IMR-90 (cell line): Measurements from ENCODE around the gene SRGAP3. TPM values are rescaled to one million over a fixed set of nuclear protein-coding genes. Genes with fewer than 3 reads are reported as not detected.

Experiments used
- ATAC-seq: fragments of 200-7000 bp; cut with Tn5 transposase; 2 replicates; pipeline ENCODE4 v1.9.1; 2020; ENCODE audit warnings: low read depth, mild to moderate bottlenecking, moderate library complexity
- BruUV-seq: library from RNA; stranded (reverse); fragments of 400-500 nt; replicated peaks from 2 replicates; lab custom pipeline; 2021; lab: Mats Ljungman, UMichigan
- CTCF ChIA-PET: fragments of 300-600 bp; formaldehyde crosslinking; extraction: SDS; loops from one replicate; lab custom pipeline; 2021; ENCODE audit warnings: antibody characterized with exemption; lab: Yijun Ruan, JAX
- POLR2A ChIA-PET: fragments of 300-600 bp; sonication (Branson Sonifier 250); formaldehyde crosslinking; loops from one replicate; lab custom pipeline; 2022; ENCODE audit warnings: antibody characterized with exemption; ENCODE audit not compliant: unreplicated experiment; lab: Charles Lee
- DNase-seq: peaks from one replicate; pipeline ENCODE4 v3.0.0; 2013
- H2AFZ ChIP-seq: replicated peaks from 2 replicates; pipeline ENCODE3; 2013; ENCODE audit warnings: low read length, mild to moderate bottlenecking; ENCODE audit not compliant: poor library complexity
- H2AK5ac ChIP-seq: 2 replicates; pipeline ENCODE4 v1.6.1; 2013; ENCODE audit warnings: low read depth, low read length, inconsistent platforms
- H2AK9ac ChIP-seq: replicated peaks from 2 replicates; pipeline ENCODE3; 2013; ENCODE audit warnings: mild to moderate bottlenecking, low read depth, low read length, moderate library complexity; ENCODE audit not compliant: poor library complexity
- H2BK120ac ChIP-seq: 2 replicates; pipeline ENCODE4 v1.6.1; 2013; ENCODE audit warnings: low read depth, low read length, inconsistent platforms
- H2BK15ac ChIP-seq: 3 replicates; pipeline ENCODE4 v1.6.1; 2013; ENCODE audit warnings: low read depth, low read length, inconsistent platforms
- H2BK20ac ChIP-seq: 2 replicates; pipeline ENCODE4 v1.6.1; 2013; ENCODE audit warnings: low read depth, mild to moderate bottlenecking, inconsistent platforms, low read length, moderate library complexity
- H2BK5ac ChIP-seq: 2 replicates; pipeline ENCODE4 v1.6.1; 2013; ENCODE audit warnings: mild to moderate bottlenecking, low read depth, low read length, inconsistent platforms; ENCODE audit not compliant: poor library complexity, severe bottlenecking
- H3K14ac ChIP-seq: replicated peaks from 2 replicates; pipeline ENCODE4 v1.6.1; 2013; ENCODE audit warnings: low read depth, low read length, inconsistent platforms
- H3K18ac ChIP-seq: 2 replicates; pipeline ENCODE4 v1.6.1; 2013; ENCODE audit warnings: low read depth, low read length, control low read depth
- H3K23ac ChIP-seq: 2 replicates; pipeline ENCODE4 v1.6.1; 2013; ENCODE audit warnings: low read depth, low read length, inconsistent platforms
- H3K27ac ChIP-seq: 2 replicates; pipeline ENCODE4 v1.5.1; 2013; ENCODE audit warnings: mild to moderate bottlenecking, control low read depth, low read length; ENCODE audit not compliant: insufficient read depth
- H3K27me3 ChIP-seq: 2 replicates; pipeline ENCODE4 v1.6.1; 2013; ENCODE audit warnings: low read length; ENCODE audit not compliant: control insufficient read depth, insufficient read depth
- H3K36me3 ChIP-seq: 2 replicates; pipeline ENCODE4 v1.6.1; 2013; ENCODE audit warnings: low read length, mixed read lengths; ENCODE audit not compliant: control insufficient read depth, insufficient read depth
- H3K4ac ChIP-seq: 2 replicates; pipeline ENCODE4 v1.6.1; 2013; ENCODE audit warnings: low read depth, low read length, inconsistent platforms
- H3K4me1 ChIP-seq: 2 replicates; pipeline ENCODE4 v1.6.1; 2013; ENCODE audit warnings: low read length, mixed read lengths; ENCODE audit not compliant: control insufficient read depth, insufficient read depth
- H3K4me2 ChIP-seq: 2 replicates; pipeline ENCODE4 v1.6.1; 2013; ENCODE audit warnings: low read depth, mild to moderate bottlenecking, control low read depth, low read length, moderate library complexity
- H3K4me3 ChIP-seq: 2 replicates; pipeline ENCODE4 v1.5.1; 2013; ENCODE audit warnings: low read depth, mild to moderate bottlenecking, control low read depth, low read length, moderate library complexity; ENCODE audit not compliant: insufficient read depth
- H3K56ac ChIP-seq: 2 replicates; pipeline ENCODE4 v1.6.1; 2013; ENCODE audit warnings: low read length, inconsistent platforms; ENCODE audit not compliant: insufficient read depth; ENCODE audit errors: extremely low read depth
- H3K79me1 ChIP-seq, 2 experiments: 2 replicates each; pipeline ENCODE4 v1.6.1; 2013; ENCODE audit warnings: low read length in 2 of 2, inconsistent platforms in 1 of 2, low read depth in 1 of 2
- H3K9ac ChIP-seq: 2 replicates; pipeline ENCODE4 v1.6.1; 2013; ENCODE audit warnings: low read depth, low read length, control low read depth
- H3K9me1 ChIP-seq: 2 replicates; pipeline ENCODE4 v1.6.1; 2013; ENCODE audit warnings: low read length, inconsistent platforms; ENCODE audit not compliant: insufficient read depth
- H3K9me3 ChIP-seq: 2 replicates; pipeline ENCODE4 v1.6.1; 2013; ENCODE audit warnings: low read length; ENCODE audit not compliant: control insufficient read depth, insufficient read depth
- H4K20me1 ChIP-seq: 2 replicates; pipeline ENCODE4 v1.6.1; 2013; ENCODE audit warnings: low read length, inconsistent platforms; ENCODE audit not compliant: insufficient read depth
- H4K5ac ChIP-seq: 2 replicates; pipeline ENCODE4 v1.6.1; 2013; ENCODE audit warnings: mild to moderate bottlenecking, low read depth, low read length, control low read depth
- H4K8ac ChIP-seq, 2 experiments: 2 replicates each; pipeline ENCODE4 v1.6.1; 2013; ENCODE audit warnings: low read depth in 2 of 2, low read length in 2 of 2, control low read depth in 1 of 2, inconsistent platforms in 1 of 2
- H4K91ac ChIP-seq: 2 replicates; pipeline ENCODE4 v1.6.1; 2013; ENCODE audit warnings: low read depth, low read length, inconsistent platforms; ENCODE audit not compliant: insufficient read depth
- BHLHE40 ChIP-seq: fragments of 150-350 bp; IDR thresholded peaks from 2 replicates; pipeline ENCODE4 v1.6.1; 2016; ENCODE audit warnings: mild to moderate bottlenecking, low read depth, low read length
- CHD1 ChIP-seq: IDR thresholded peaks from 2 replicates; pipeline ENCODE4 v1.6.1; 2012; ENCODE audit warnings: low read depth, low read length, improper control_type of control experiment
- FOS ChIP-seq: fragments of 150-350 bp; IDR thresholded peaks from 2 replicates; pipeline ENCODE4 v1.6.1; 2016; ENCODE audit warnings: low read depth, low read length
- MAFK ChIP-seq: IDR thresholded peaks from 2 replicates; pipeline ENCODE4 v1.6.1; 2012; ENCODE audit warnings: low read depth, low read length, improper control_type of control experiment
- MAZ ChIP-seq: IDR thresholded peaks from 2 replicates; pipeline ENCODE4 v1.6.1; 2012; ENCODE audit warnings: low read depth, mild to moderate bottlenecking, low read length, improper control_type of control experiment, moderate library complexity, borderline replicate concordance
- NFE2L2 ChIP-seq: fragments of 150-350 bp; IDR thresholded peaks from 2 replicates; pipeline ENCODE4 v1.6.1; 2016; ENCODE audit warnings: low read depth, mild to moderate bottlenecking, low read length
- RAD21 ChIP-seq: IDR thresholded peaks from 2 replicates; pipeline ENCODE4 v1.6.1; 2012; ENCODE audit warnings: low read length, improper control_type of control experiment
- RCOR1 ChIP-seq: IDR thresholded peaks from 2 replicates; pipeline ENCODE4 v1.6.1; 2012; ENCODE audit warnings: mild to moderate bottlenecking, low read length, improper control_type of control experiment; ENCODE audit not compliant: insufficient replicate concordance
- RFX5 ChIP-seq: IDR thresholded peaks from 2 replicates; pipeline ENCODE4 v1.8.0; 2012; ENCODE audit warnings: low read depth, mild to moderate bottlenecking, low read length, moderate library complexity
- SMC3 ChIP-seq: fragments of 150-350 bp; IDR thresholded peaks from 2 replicates; pipeline ENCODE4 v1.6.1; 2016; ENCODE audit warnings: low read depth, mild to moderate bottlenecking, antibody characterized with exemption, low read length, moderate library complexity
- whole genome bisulfite sequencing, 2 experiments: methylation state at CpG; one replicate each; pipeline versions ENCODE4 v1.1.5 to v1.1.7; 2013; ENCODE audit warnings: missing lambda C conversion rate in 2 of 2; ENCODE audit not compliant: insufficient read length in 1 of 2; ENCODE audit errors: extremely low coverage in 2 of 2; 5-methylcytosine and 5-hydroxymethylcytosine counted together
- dilution Hi-C: fragments of 300-500 bp; cut with HindIII; formaldehyde crosslinking; loops from one replicate; pipeline ENCODE4 v1.14.3; 2018; ENCODE audit warnings: low sequenced_read_pairs; ENCODE audit not compliant: unreplicated experiment
- in situ Hi-C: fragments of 300-500 bp; cut with MboI; formaldehyde crosslinking; loops from 3 replicates; pipeline ENCODE4 v1.14.3; 2019; ENCODE audit warnings: low sequenced_read_pairs, inconsistent platforms, mixed read lengths
- intact Hi-C: fragments of 100-400 bp; cut with micrococcal nuclease; formaldehyde crosslinking; loops from 2 replicates; pipeline ENCODE4 v1.10.0; 2022
- polyA plus RNA-seq, 3 experiments: library from polyadenylated mRNA; depleted of rRNA; stranded (reverse); fragments of >200 nt; gene quantifications; 2 replicates each; pipeline ENCODE4 v1.2.3, GENCODE V29; 2012; ENCODE audit warnings: low replicate concordance in 1 of 3
- total RNA-seq: library from RNA; depleted of rRNA; stranded (reverse); fragments of >200 nt; gene quantifications from 2 replicates; pipeline ENCODE4 v1.2.3, GENCODE V29; 2012
- TF ChIP-seq, protein P1 (sequence below): conservative IDR thresholded peaks from 2 replicates; pipeline ENCODE4 v1.5.1; 2012; ENCODE audit warnings: mild to moderate bottlenecking, low read depth, low read length, improper control_type of control experiment
- TF ChIP-seq, protein P2 (sequence below): fragments of 150-350 bp; IDR thresholded peaks from 2 replicates; pipeline ENCODE4 v1.6.1; 2017; ENCODE audit warnings: mild to moderate bottlenecking, antibody characterized with exemption, low read length, low read depth
- TF ChIP-seq, protein P3 (sequence below): fragments of 150-350 bp; IDR thresholded peaks from 2 replicates; pipeline ENCODE4 v1.6.1; 2016; ENCODE audit warnings: low read depth, mild to moderate bottlenecking, low read length, moderate library complexity, borderline replicate concordance

Gene SRGAP3
- total and polyA plus RNA-seq, 2 of the 4 experiments (the other 2 are of a cell fraction): 0.68 to 1.4 TPM

DNA sequence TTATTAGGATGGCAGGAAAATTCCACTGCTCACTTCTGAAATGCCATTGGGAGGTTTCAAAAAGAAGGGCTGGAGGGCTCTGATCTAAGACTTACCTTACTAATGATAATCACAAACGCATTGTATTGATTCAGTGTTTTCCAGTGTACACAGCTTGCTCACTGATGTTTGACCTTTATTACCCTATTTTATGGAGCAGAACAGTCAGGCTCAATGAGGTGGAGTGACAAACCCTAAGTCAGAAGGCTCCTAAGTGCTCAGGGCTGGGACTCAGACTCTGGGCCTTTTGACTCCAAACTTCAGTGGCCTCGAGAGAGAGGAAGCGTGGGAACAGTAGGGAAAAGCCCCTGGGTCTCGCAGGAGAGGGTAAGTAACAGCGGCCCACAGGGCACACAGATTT, 265.9 kb downstream of the SRGAP3 start:
- Histone ChIP-seq H3K4me3 (no peak overlapping the region), H3K14ac (no peak overlapping the region), H3K9me1 (no peaks in the 10 kb centered on the region), H3K36me3 (no peaks in the 10 kb centered on the region), H2AK5ac (no peak overlapping the region), H2AK9ac (no peak overlapping the region), H3K4me2 (no peak overlapping the region), H2BK15ac (no peak overlapping the region), H3K4ac (no peak overlapping the region), H4K8ac (no peak overlapping the region), H3K4me1 (no peaks in the 10 kb centered on the region), H3K9ac (no peak overlapping the region), H2AFZ (no peak overlapping the region), H4K91ac (no peak overlapping the region), H3K27me3 (peaks cover 5% of the 10 kb centered on the region), H4K5ac (no peak overlapping the region), H4K20me1 (no peaks in the 10 kb centered on the region), H2BK120ac (no peak overlapping the region), H3K56ac (no peak overlapping the region), H2BK5ac (no peak overlapping the region), H3K79me1 (no peaks in the 10 kb centered on the region), H3K27ac (no peak overlapping the region), H2BK20ac (no peak overlapping the region), H3K18ac (no peak overlapping the region), H3K9me3 (peaks cover 4% of the 10 kb centered on the region; the same call in 1 of the 2 replicates), H3K23ac (no peak overlapping the region)
- no TSS peak for BruUV-seq
- no peak for ATAC-seq
- intact Hi-C loops: no loop called here
- POLR2A ChIA-PET: no interaction called here
- 76% methylated on average over 2 of the region's 5 CpGs; no CpG with 5 or more reads in 1 of the 2 experiments for WGBS, 2 experiments
- TF ChIP-seq, protein P1, sequence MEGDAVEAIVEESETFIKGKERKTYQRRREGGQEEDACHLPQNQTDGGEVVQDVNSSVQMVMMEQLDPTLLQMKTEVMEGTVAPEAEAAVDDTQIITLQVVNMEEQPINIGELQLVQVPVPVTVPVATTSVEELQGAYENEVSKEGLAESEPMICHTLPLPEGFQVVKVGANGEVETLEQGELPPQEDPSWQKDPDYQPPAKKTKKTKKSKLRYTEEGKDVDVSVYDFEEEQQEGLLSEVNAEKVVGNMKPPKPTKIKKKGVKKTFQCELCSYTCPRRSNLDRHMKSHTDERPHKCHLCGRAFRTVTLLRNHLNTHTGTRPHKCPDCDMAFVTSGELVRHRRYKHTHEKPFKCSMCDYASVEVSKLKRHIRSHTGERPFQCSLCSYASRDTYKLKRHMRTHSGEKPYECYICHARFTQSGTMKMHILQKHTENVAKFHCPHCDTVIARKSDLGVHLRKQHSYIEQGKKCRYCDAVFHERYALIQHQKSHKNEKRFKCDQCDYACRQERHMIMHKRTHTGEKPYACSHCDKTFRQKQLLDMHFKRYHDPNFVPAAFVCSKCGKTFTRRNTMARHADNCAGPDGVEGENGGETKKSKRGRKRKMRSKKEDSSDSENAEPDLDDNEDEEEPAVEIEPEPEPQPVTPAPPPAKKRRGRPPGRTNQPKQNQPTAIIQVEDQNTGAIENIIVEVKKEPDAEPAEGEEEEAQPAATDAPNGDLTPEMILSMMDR: no peak
- TF ChIP-seq NFE2L2 (no peak), RFX5 (no peak), CHD1 (no peak), BHLHE40 (no peak), RAD21 (no peak), MAFK (no peak), SMC3 (no peak), MAZ (no peak), FOS (no peak), RCOR1 (no peak)
- TF ChIP-seq, protein P2, sequence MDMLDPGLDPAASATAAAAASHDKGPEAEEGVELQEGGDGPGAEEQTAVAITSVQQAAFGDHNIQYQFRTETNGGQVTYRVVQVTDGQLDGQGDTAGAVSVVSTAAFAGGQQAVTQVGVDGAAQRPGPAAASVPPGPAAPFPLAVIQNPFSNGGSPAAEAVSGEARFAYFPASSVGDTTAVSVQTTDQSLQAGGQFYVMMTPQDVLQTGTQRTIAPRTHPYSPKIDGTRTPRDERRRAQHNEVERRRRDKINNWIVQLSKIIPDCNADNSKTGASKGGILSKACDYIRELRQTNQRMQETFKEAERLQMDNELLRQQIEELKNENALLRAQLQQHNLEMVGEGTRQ: no peak
- TF ChIP-seq, protein P3, sequence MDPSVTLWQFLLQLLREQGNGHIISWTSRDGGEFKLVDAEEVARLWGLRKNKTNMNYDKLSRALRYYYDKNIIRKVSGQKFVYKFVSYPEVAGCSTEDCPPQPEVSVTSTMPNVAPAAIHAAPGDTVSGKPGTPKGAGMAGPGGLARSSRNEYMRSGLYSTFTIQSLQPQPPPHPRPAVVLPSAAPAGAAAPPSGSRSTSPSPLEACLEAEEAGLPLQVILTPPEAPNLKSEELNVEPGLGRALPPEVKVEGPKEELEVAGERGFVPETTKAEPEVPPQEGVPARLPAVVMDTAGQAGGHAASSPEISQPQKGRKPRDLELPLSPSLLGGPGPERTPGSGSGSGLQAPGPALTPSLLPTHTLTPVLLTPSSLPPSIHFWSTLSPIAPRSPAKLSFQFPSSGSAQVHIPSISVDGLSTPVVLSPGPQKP: no peak
- dilution Hi-C loops: no loop called here
- in situ Hi-C loops: no loop called here
- no peak for DNase-seq
- CTCF ChIA-PET: interaction anchor here (1.5 kb wide), 1 partner anchor 214 kb away, joined by 3 read pairs; the partner anchor contains the start of gene OXTR
